Gastroesophageal sphincter (tissue), 3 donors: Measurements from ENCODE around the gene CCT6B.
A peak's percentile ranks its signal among the peaks of the same experiment; 100 is the strongest.

ENCODE experiments used
- CTCF ChIP-seq, 4 experiments: fragments of 200-600 bp in 2 of 4; fragments of 450-650 bp in 2 of 4; sonication (generic) in 1 of 4; IDR thresholded peaks; one replicate each; pipeline ENCODE4 v1.5.1; 2017 to 2019; ENCODE audit warnings: antibody characterized with exemption in 4 of 4, mild to moderate bottlenecking in 2 of 4, moderate library complexity in 2 of 4
- POLR2A ChIP-seq, 2 donors: fragments of 450-650 bp; IDR thresholded peaks; one replicate each; pipeline ENCODE4 v1.6.1; 2017; ENCODE audit warnings: antibody characterized with exemption in 2 of 2, mild to moderate bottlenecking in 2 of 2, moderate library complexity in 1 of 2
- POLR2AphosphoS5 ChIP-seq: sonication (generic); formaldehyde crosslinking; IDR thresholded peaks from one replicate; pipeline ENCODE4 v1.6.1; 2017; ENCODE audit warnings: antibody characterized with exemption

GRCh38 chr17:34981538-34982241 is 20.4 kb upstream of the CCT6B start:
- peak in 1 of 4 experiments; percentile 2 for TF ChIP-seq CTCF (IDR thresholded peaks at IDR 0.05)
- TF ChIP-seq POLR2A (IDR thresholded peaks at IDR 0.05), result no peak
- TF ChIP-seq POLR2AphosphoS5, result no peak
